Breast epithelium (tissue), 4 donors: ENCODE measurements around the gene STEAP4. TPM values are rescaled to one million over a fixed set of nuclear protein-coding genes. Genes with fewer than 3 reads are reported as not detected.

Source experiments
- DNase-seq, 2 donors: peaks; one replicate each; pipeline ENCODE4 v3.0.0-alpha.2; 2019; ENCODE audit warnings: low spot score in 2 of 2
- H3K27ac ChIP-seq, 2 donors: fragments of 200-600 bp; sonication (generic) in 1 of 2; one replicate each; pipeline ENCODE4 v1.5.1; 2016 to 2019; ENCODE audit warnings: mild to moderate bottlenecking in 1 of 2
- H3K27me3 ChIP-seq, 2 donors: fragments of 200-600 bp; sonication (generic) in 1 of 2; one replicate each; pipeline versions ENCODE4 v1.5.1 to v1.6.0; 2017 to 2019; ENCODE audit warnings: control low read depth in 1 of 2, mild to moderate bottlenecking in 1 of 2
- H3K36me3 ChIP-seq: fragments of 200-600 bp; one replicate; pipeline ENCODE4 v1.5.1; 2019
- H3K4me1 ChIP-seq, 2 donors: fragments of 200-600 bp; sonication (generic); one replicate each; pipeline ENCODE4 v1.5.1; 2016 to 2019; ENCODE audit warnings: control low read depth in 1 of 2
- H3K4me3 ChIP-seq, 3 donors: fragments of 200-600 bp; sonication (generic); 1 replicate in 2 of 3; 2 replicates in 1 of 3; pipeline ENCODE4 v1.5.1; 2016 to 2019; ENCODE audit warnings: mild to moderate bottlenecking in 3 of 3, moderate library complexity in 2 of 3
- H3K9me3 ChIP-seq, 2 donors: fragments of 200-600 bp; sonication (generic) in 1 of 2; one replicate each; pipeline ENCODE4 v1.5.1; 2016 to 2019; ENCODE audit warnings: control low read depth in 1 of 2
- POLR2A ChIP-seq: fragments of 450-650 bp; IDR thresholded peaks from one replicate; pipeline ENCODE4 v1.6.1; 2016; ENCODE audit warnings: antibody characterized with exemption, mild to moderate bottlenecking, moderate library complexity
- POLR2AphosphoS5 ChIP-seq, 3 donors: sonication (generic); formaldehyde crosslinking; IDR thresholded peaks; one replicate each; pipeline ENCODE4 v1.6.1; 2017; ENCODE audit warnings: antibody characterized with exemption in 3 of 3
- intact Hi-C: fragments of 100-400 bp; cut with DNase I; formaldehyde crosslinking; loops from one replicate; pipeline ENCODE4 v1.15.1; 2023; ENCODE audit warnings: low total_unique reads
- total RNA-seq, 3 donors: library from RNA; depleted of rRNA; stranded (reverse); fragments of >200 nt; gene quantifications; one replicate each; pipeline ENCODE4 v1.1.0, GENCODE V29; 2016
- TF ChIP-seq, protein P1 (sequence below), 3 donors: fragments of 450-650 bp; IDR thresholded peaks; one replicate each; pipeline ENCODE4 v1.5.1; 2016 to 2017; ENCODE audit warnings: antibody characterized with exemption in 3 of 3, mild to moderate bottlenecking in 3 of 3, moderate library complexity in 3 of 3

Gene STEAP4
- total RNA-seq, 3 donors from 2014 or later = 49.3 to 165 (median 73.1) TPM

- TF ChIP-seq POLR2A (no peak), POLR2AphosphoS5 (IDR thresholded peaks at IDR 0.05) (no peak)
- TF ChIP-seq, protein P1, sequence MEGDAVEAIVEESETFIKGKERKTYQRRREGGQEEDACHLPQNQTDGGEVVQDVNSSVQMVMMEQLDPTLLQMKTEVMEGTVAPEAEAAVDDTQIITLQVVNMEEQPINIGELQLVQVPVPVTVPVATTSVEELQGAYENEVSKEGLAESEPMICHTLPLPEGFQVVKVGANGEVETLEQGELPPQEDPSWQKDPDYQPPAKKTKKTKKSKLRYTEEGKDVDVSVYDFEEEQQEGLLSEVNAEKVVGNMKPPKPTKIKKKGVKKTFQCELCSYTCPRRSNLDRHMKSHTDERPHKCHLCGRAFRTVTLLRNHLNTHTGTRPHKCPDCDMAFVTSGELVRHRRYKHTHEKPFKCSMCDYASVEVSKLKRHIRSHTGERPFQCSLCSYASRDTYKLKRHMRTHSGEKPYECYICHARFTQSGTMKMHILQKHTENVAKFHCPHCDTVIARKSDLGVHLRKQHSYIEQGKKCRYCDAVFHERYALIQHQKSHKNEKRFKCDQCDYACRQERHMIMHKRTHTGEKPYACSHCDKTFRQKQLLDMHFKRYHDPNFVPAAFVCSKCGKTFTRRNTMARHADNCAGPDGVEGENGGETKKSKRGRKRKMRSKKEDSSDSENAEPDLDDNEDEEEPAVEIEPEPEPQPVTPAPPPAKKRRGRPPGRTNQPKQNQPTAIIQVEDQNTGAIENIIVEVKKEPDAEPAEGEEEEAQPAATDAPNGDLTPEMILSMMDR (IDR thresholded peaks at IDR 0.05) = no peak
- intact Hi-C loops = no loop called here
- Histone ChIP-seq H3K9me3 (no peaks in the 10 kb centered on the region), H3K27me3 (no peaks in the 10 kb centered on the region), H3K36me3 (no peaks in the 10 kb centered on the region), H3K27ac (no peak overlapping the region), H3K4me3 (no peak overlapping the region), H3K4me1 (no peaks in the 10 kb centered on the region)
- no peak for DNase-seq
Observed at GRCh38 chr7:88346357-88346756, 39.7 kb upstream of the STEAP4 start.

- no peaks in the 10 kb centered on the region for H3K9me3 ChIP-seq
- no peaks in the 10 kb centered on the region for H3K36me3 ChIP-seq
- no peaks in the 10 kb centered on the region for H3K27me3 ChIP-seq
- DNase-seq = no peak
- H3K4me1 ChIP-seq = no peaks in the 10 kb centered on the region
- no peak for TF ChIP-seq POLR2A
- TF ChIP-seq, protein P1 (IDR thresholded peaks at IDR 0.05) = peak in 1 of 3 donors; percentile 16
- no peak overlapping the region for H3K27ac ChIP-seq
- H3K4me3 ChIP-seq = no peak overlapping the region
- intact Hi-C loops = no loop called here
Observed at GRCh38 chr7:88344956-88345832, 38.5 kb upstream of the STEAP4 start.

DNA sequence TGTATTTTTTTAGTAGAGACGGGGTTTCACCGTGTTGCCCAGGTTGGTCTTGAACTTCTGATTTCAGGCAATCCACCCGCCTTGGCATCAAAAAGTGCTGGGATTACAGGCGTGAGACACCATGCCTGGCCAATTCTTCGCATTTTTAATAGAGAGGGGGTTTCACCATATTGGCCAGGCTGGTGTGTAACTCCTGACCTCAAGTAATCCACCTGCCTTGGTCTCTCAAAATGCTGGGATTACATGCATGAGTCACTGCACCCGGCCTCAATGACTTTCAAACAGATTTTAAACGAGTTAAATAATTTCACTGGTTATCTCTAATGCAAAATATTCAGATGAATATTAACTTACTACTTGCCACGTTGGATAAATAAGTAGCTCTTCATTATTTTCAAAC lies 37.6 kb upstream of the STEAP4 start:
- no peaks in the 10 kb centered on the region for H3K27me3 ChIP-seq
- DNase-seq = no peak
- intact Hi-C loops = no loop called here
- H3K4me1 ChIP-seq = no peaks in the 10 kb centered on the region
- TF ChIP-seq, protein P1 (IDR thresholded peaks at IDR 0.05) = no peak
- no peak for TF ChIP-seq POLR2AphosphoS5 (IDR thresholded peaks at IDR 0.05)
- no peak for TF ChIP-seq POLR2A
- no peaks in the 10 kb centered on the region for H3K9me3 ChIP-seq
- no peak overlapping the region for H3K27ac ChIP-seq
- no peaks in the 10 kb centered on the region for H3K36me3 ChIP-seq
- H3K4me3 ChIP-seq = no peak overlapping the region

DNA sequence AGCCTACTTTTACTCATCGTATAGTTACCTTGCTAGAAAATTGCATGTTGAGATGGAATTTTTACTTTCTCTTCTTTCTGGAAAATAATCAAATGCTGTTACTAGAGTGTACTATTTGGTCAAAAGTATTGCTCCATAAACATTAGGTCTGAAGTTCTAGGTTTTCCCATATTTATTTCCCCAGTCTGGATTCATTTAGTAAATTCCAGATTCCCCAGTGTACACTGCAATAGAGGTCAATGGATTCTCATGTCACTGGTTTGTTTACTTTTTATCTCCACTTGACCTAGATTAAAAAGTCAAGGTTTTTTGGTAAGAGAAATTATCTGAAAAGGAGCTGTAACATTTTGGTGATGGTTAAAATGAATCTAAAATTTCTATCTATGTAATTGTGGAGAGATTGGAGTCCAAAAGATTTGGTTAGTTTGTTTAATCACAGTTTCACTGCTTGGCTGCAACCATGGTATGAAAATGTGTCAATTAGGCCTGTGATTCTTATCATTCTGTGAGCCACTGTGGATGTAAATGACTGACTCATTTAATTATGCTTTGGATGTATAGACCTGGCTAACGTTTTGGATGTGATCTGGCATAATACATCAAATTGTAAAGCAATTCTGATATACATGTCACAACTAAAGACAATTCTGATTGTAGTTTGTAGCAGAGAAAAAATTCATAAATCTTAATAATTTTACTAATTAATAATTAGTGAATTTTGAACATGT lies 32.7 kb upstream of the STEAP4 start:
- Histone ChIP-seq H3K27ac (peak overlapping the region in 1 of 2 donors; percentile 13), H3K36me3 (no peaks in the 10 kb centered on the region), H3K4me1 (no peaks in the 10 kb centered on the region), H3K4me3 (no peak overlapping the region), H3K27me3 (no peaks in the 10 kb centered on the region), H3K9me3 (no peaks in the 10 kb centered on the region)
- TF ChIP-seq, protein P1 (IDR thresholded peaks at IDR 0.05) = no peak
- TF ChIP-seq POLR2A (no peak), POLR2AphosphoS5 (IDR thresholded peaks at IDR 0.05) (no peak)
- intact Hi-C loops = no loop called here
- DNase-seq = no peak

- no peak overlapping the region for H3K27ac ChIP-seq
- no peaks in the 10 kb centered on the region for H3K4me1 ChIP-seq
- H3K27me3 ChIP-seq = no peaks in the 10 kb centered on the region
- no peaks in the 10 kb centered on the region for H3K9me3 ChIP-seq
- TF ChIP-seq POLR2AphosphoS5 (IDR thresholded peaks at IDR 0.05) = no peak
- TF ChIP-seq POLR2A = no peak
- TF ChIP-seq, protein P1 (IDR thresholded peaks at IDR 0.05) = no peak
- H3K36me3 ChIP-seq = no peaks in the 10 kb centered on the region
- H3K4me3 ChIP-seq = no peak overlapping the region
- intact Hi-C loops = no loop called here
- DNase-seq = no peak
Observed at GRCh38 chr7:88338503-88338902, 31.8 kb upstream of the STEAP4 start.
